GM20431 (cell line): ENCODE data around the gene MEF2D.

Source experiments
- in situ Hi-C: fragments of 300-500 bp; cut with MseI, MboI; formaldehyde crosslinking; loops from one replicate; pipeline ENCODE4 v1.15.0; 2020; ENCODE audit warnings: low sequenced_read_pairs; ENCODE audit not compliant: unreplicated experiment

The MEF2D gene

GRCh38 chr1:156475568-156476500 is 24.7 kb downstream of the MEF2D start:
- in situ Hi-C loops, result no loop called here

- in situ Hi-C loops, result no loop called here
These were observed 25.6 kb downstream of the MEF2D start for GRCh38 chr1:156474966-156475365.

- in situ Hi-C loops, result no loop called here
These were observed 28.8 kb downstream of the MEF2D start for GRCh38 chr1:156471496-156472490.

GRCh38 chr1:156470473-156470872 is 30.1 kb downstream of the MEF2D start:
- in situ Hi-C loops, result no loop called here

GRCh38 chr1:156468693-156469345 is 31.8 kb downstream of the MEF2D start:
- in situ Hi-C loops, result no loop called here

- in situ Hi-C loops, result no loop called here
These were observed 32.7 kb downstream of the MEF2D start for GRCh38 chr1:156467906-156468305.

- in situ Hi-C loops, result no loop called here
These were observed 33.2 kb downstream of the MEF2D start for GRCh38 chr1:156467385-156467784.

- in situ Hi-C loops, result no loop called here
These were observed 34.7 kb downstream of the MEF2D start for GRCh38 chr1:156465747-156466365.

GRCh38 chr1:156464825-156465452 is 35.6 kb downstream of the MEF2D start:
- in situ Hi-C loops, result no loop called here

- in situ Hi-C loops, result no loop called here
These were observed 36.2 kb downstream of the MEF2D start for GRCh38 chr1:156464335-156464734.

- in situ Hi-C loops, result no loop called here
These were observed 36.7 kb downstream of the MEF2D start for GRCh38 chr1:156463874-156464273.

GRCh38 chr1:156462954-156463795 is 37.4 kb downstream of the MEF2D start:
- in situ Hi-C loops, result no loop called here

- in situ Hi-C loops, result no loop called here
These were observed 38.6 kb downstream of the MEF2D start for GRCh38 chr1:156461781-156462647.

- in situ Hi-C loops, result no loop called here
These were observed 39.5 kb downstream of the MEF2D start for GRCh38 chr1:156461109-156461508.

- in situ Hi-C loops, result no loop called here
These were observed 40.0 kb downstream of the MEF2D start for GRCh38 chr1:156460525-156460924.

GRCh38 chr1:156458181-156458503 is 42.4 kb downstream of the MEF2D start:
- in situ Hi-C loops, result loop anchor here (10.0 kb wide), 1 partner anchor 127 kb away; no protein-coding TSS in a partner anchor

- in situ Hi-C loops, result loop anchor here (10.0 kb wide), 1 partner anchor 128 kb away; no protein-coding TSS in a partner anchor
These were observed 43.7 kb downstream of the MEF2D start for GRCh38 chr1:156456625-156457465.
